CD4-positive, alpha-beta T cell (primary cell): ENCODE measurements around the gene SDC1. TPM values are rescaled to one million over a fixed set of nuclear protein-coding genes. Genes with fewer than 3 reads are reported as not detected.

Experiments used
- ATAC-seq: fragments of 200-7000 bp; cut with Tn5 transposase; one replicate; pipeline ENCODE4 v1.10.0; 2022; ENCODE audit warnings: mild to moderate bottlenecking; ENCODE audit not compliant: poor library complexity
- CTCF ChIA-PET: fragments of 350-600 bp; sonication (Branson Sonifier 250); formaldehyde crosslinking; loops from one replicate; lab custom pipeline; 2021; ENCODE audit warnings: antibody characterized with exemption, inconsistent platforms; lab: Charles Lee
- POLR2A ChIA-PET: fragments of 350-600 bp; sonication (Branson Sonifier 250); formaldehyde crosslinking; loops from one replicate; lab custom pipeline; 2021; ENCODE audit warnings: antibody characterized with exemption, inconsistent platforms; lab: Charles Lee
- DNase-seq, 14 experiments: peaks; one replicate each; pipeline ENCODE4 v3.0.0-alpha.2; 2013 to 2020; ENCODE audit warnings: mixed read lengths in 2 of 14
- H3K27ac ChIP-seq, 2 donors: one replicate each; pipeline versions ENCODE4 v1.5.1 to v1.7.0; 2013; ENCODE audit warnings: low read length in 2 of 2, low read depth in 1 of 2, mild to moderate bottlenecking in 1 of 2
- H3K27me3 ChIP-seq, 2 experiments: 1 replicate in 1 of 2; 2 replicates in 1 of 2; pipeline versions ENCODE4 v1.6.1 to v1.7.0; 2013; ENCODE audit warnings: low read length in 2 of 2, control low read depth in 1 of 2, mild to moderate bottlenecking in 1 of 2, moderate library complexity in 1 of 2; ENCODE audit not compliant: insufficient read depth in 2 of 2, control insufficient read depth in 1 of 2
- H3K36me3 ChIP-seq: one replicate; pipeline ENCODE4 v1.6.1; 2013; ENCODE audit warnings: low read length, control low read depth; ENCODE audit not compliant: insufficient read depth
- H3K4me1 ChIP-seq: one replicate; pipeline ENCODE4 v1.6.1; 2013; ENCODE audit warnings: low read length, control low read depth; ENCODE audit not compliant: insufficient read depth
- H3K4me3 ChIP-seq: one replicate; pipeline ENCODE4 v1.5.1; 2013; ENCODE audit warnings: mild to moderate bottlenecking, low read length, moderate library complexity
- H3K9me3 ChIP-seq, 2 experiments: 1 replicate in 1 of 2; 2 replicates in 1 of 2; pipeline versions ENCODE4 v1.6.1 to v1.7.0; 2013; ENCODE audit warnings: low read length in 2 of 2, mild to moderate bottlenecking in 2 of 2, control low read depth in 1 of 2, moderate library complexity in 1 of 2; ENCODE audit not compliant: control insufficient read depth in 1 of 2, insufficient read depth in 1 of 2
- H3K27ac Mint-ChIP-seq: one replicate; pipeline ENCODE4 v1.8.0; 2020; ENCODE audit warnings: mixed read lengths
- H3K27me3 Mint-ChIP-seq: one replicate; pipeline ENCODE4 v1.8.0; 2021; ENCODE audit warnings: mixed read lengths
- H3K36me3 Mint-ChIP-seq: one replicate; pipeline ENCODE4 v1.8.0; 2021; ENCODE audit warnings: low read depth, mixed read lengths
- H3K4me1 Mint-ChIP-seq: one replicate; pipeline ENCODE4 v1.8.0; 2021; ENCODE audit warnings: low read depth, mixed read lengths
- H3K4me3 Mint-ChIP-seq: one replicate; pipeline ENCODE4 v1.8.0; 2020; ENCODE audit warnings: mild to moderate bottlenecking, mixed read lengths
- H3K9me3 Mint-ChIP-seq: one replicate; pipeline ENCODE4 v1.8.0; 2020; ENCODE audit warnings: mixed read lengths
- intact Hi-C, 2 experiments: fragments of 100-400 bp; cut with DNase I in 1 of 2; cut with micrococcal nuclease in 1 of 2; formaldehyde crosslinking; loops; one replicate each; pipeline versions ENCODE4 v1.15.1 to v1.9.0; 2023 to 2025; cut with DNase I, micrococcal nuclease
- total RNA-seq, 174 experiments: library from RNA in 2 of 174; stranded (reverse) in 2 of 174; gene quantifications; one replicate each; pipeline ENCODE4 v1.2.3 and lab custom pipeline; 2021 to 2026
- TF ChIP-seq, protein P1 (sequence below): fragments of 200-600 bp; IDR thresholded peaks from one replicate; pipeline ENCODE4 v1.8.0; 2022; ENCODE audit warnings: antibody characterized with exemption, mild to moderate bottlenecking

SDC1 gene
- total RNA-seq, 2 experiments from 2014 or later, result not detected

DNA sequence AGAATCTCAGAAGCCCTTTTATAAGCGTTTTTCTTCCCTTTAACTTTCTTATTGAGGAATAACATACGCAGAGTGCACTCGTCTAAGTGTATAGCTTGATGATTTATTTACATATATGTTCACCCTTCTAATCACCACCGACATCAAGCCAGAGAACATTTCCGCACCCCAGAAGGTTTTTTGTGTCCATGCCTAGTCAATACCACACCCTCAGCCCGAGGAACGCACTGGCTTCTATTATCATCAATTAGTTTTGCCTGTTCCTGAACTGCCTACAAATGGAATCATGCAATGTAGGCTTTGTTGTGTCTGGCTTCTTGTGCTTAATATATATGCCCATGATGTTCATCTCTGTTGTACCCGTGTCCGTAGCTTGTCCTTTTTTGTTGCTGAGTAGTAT is 27.7 kb downstream of the SDC1 start:
- H3K36me3 Mint-ChIP-seq, result no peaks in the 10 kb centered on the region
- H3K27ac Mint-ChIP-seq, result no peak overlapping the region
- Histone ChIP-seq H3K4me1 (no peaks in the 10 kb centered on the region), H3K27me3 (no peaks in the 10 kb centered on the region), H3K27ac (no peak overlapping the region), H3K36me3 (no peaks in the 10 kb centered on the region), H3K4me3 (no peak overlapping the region), H3K9me3 (peaks cover 0 to 5% of the 10 kb centered on the region in 2 experiments)
- CTCF ChIA-PET, result no interaction called here
- ATAC-seq (no peak), DNase-seq (no peak)
- TF ChIP-seq, protein P1, sequence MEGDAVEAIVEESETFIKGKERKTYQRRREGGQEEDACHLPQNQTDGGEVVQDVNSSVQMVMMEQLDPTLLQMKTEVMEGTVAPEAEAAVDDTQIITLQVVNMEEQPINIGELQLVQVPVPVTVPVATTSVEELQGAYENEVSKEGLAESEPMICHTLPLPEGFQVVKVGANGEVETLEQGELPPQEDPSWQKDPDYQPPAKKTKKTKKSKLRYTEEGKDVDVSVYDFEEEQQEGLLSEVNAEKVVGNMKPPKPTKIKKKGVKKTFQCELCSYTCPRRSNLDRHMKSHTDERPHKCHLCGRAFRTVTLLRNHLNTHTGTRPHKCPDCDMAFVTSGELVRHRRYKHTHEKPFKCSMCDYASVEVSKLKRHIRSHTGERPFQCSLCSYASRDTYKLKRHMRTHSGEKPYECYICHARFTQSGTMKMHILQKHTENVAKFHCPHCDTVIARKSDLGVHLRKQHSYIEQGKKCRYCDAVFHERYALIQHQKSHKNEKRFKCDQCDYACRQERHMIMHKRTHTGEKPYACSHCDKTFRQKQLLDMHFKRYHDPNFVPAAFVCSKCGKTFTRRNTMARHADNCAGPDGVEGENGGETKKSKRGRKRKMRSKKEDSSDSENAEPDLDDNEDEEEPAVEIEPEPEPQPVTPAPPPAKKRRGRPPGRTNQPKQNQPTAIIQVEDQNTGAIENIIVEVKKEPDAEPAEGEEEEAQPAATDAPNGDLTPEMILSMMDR, result no peak
- H3K9me3 Mint-ChIP-seq, result no peaks in the 10 kb centered on the region
- no peak overlapping the region for H3K4me3 Mint-ChIP-seq
- intact Hi-C loops, result no loop called here
- no peaks in the 10 kb centered on the region for H3K4me1 Mint-ChIP-seq
- POLR2A ChIA-PET, result no interaction called here
- no peaks in the 10 kb centered on the region for H3K27me3 Mint-ChIP-seq

DNA sequence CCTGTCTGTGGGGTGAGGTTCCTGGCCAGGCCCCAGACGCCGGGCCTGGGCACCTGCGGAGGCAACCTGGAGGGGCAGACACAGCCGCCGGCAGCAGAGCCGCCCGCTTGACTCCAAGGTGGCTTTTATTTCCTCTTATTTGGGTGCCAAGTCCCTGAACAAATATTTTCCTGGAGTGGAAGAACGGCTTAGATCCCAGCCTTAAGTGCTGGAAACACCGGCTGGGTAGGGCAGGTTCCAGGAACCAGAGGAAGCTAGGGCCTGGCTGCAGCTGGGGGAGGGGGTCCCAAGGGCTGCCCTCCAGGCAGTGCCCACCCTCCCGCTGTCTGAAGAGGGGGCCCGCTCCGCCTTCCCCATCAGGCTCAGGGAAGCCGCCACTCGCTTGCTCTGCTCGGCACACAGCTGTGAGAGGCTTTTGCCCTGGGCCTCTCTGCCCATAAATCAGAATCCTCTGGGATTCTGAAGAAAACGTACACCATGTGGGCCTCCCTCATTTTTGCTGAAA is 28.2 kb downstream of the SDC1 start:
- CTCF ChIA-PET, result no interaction called here

DNA sequence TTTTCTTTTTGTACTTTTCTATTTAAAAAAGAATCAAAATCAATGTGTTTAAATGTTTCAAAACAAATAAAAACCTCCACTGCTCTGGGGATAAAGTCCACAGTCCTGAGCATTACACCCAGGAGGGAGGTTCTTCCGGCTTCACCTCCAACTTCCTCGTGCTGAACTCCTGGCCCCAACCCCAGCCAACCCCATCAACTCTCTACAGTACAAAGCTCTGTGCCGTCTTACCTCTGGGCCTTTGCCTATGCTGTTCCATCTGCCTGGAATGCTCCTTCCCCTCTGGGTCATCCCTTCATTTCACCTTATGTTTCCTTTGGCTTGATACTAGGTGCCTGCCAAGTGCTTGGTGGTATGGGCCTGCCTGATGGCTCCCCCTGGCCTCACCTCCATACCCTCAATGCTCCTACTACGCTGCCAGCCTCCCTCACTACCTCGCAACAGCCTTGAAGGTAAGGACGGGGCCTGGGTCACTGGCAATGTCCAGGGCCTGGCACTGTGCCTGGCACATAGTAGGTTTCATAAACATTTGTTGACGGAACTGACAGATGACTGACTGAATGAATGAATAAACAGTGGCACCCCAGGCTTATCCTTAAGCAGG is 28.8 kb downstream of the SDC1 start:
- Histone ChIP-seq H3K4me1 (no peaks in the 10 kb centered on the region), H3K27me3 (no peaks in the 10 kb centered on the region), H3K9me3 (no peaks in the 10 kb centered on the region), H3K36me3 (no peaks in the 10 kb centered on the region), H3K27ac (no peak overlapping the region), H3K4me3 (no peak overlapping the region)
- CTCF ChIA-PET, result no interaction called here
- ATAC-seq (no peak), DNase-seq (no peak)
- intact Hi-C loops, result no loop called here
- POLR2A ChIA-PET, result no interaction called here
- Mint-ChIP-seq H3K4me1 (no peaks in the 10 kb centered on the region), H3K27ac (no peak overlapping the region), H3K27me3 (no peaks in the 10 kb centered on the region), H3K36me3 (no peaks in the 10 kb centered on the region), H3K9me3 (no peaks in the 10 kb centered on the region), H3K4me3 (no peak overlapping the region)
- TF ChIP-seq, protein P1, result no peak

More for the DNA sequence above, 28.2 kb downstream of the SDC1 start:
- no peaks in the 10 kb centered on the region for H3K4me1 ChIP-seq
- H3K4me3 Mint-ChIP-seq, result no peak overlapping the region
- H3K27me3 ChIP-seq, result no peaks in the 10 kb centered on the region
- intact Hi-C loops, result no loop called here
- TF ChIP-seq, protein P1, result no peak
- peaks cover 0 to 4% of the 10 kb centered on the region in 2 experiments for H3K9me3 ChIP-seq
- ATAC-seq (no peak), DNase-seq (no peak)
- no peaks in the 10 kb centered on the region for H3K36me3 ChIP-seq
- no peak overlapping the region for H3K4me3 ChIP-seq
- H3K9me3 Mint-ChIP-seq, result no peaks in the 10 kb centered on the region
- no peak overlapping the region for H3K27ac Mint-ChIP-seq
- POLR2A ChIA-PET, result no interaction called here
- no peaks in the 10 kb centered on the region for H3K27me3 Mint-ChIP-seq
- no peak overlapping the region for H3K27ac ChIP-seq
- H3K36me3 Mint-ChIP-seq, result no peaks in the 10 kb centered on the region
- H3K4me1 Mint-ChIP-seq, result no peaks in the 10 kb centered on the region
